NOMO-1 treated with dmso at 0.1 percent for 144 hours (cell line): ENCODE measurements around the gene SNORC.

ENCODE experiments used
- DNase-seq: peaks from one replicate; lab custom pipeline; 2025; ENCODE audit not compliant: unreplicated experiment; lab: John Stamatoyannopoulos, UW

SNORC gene

GRCh38 chr2:232925153-232925820 is 55.2 kb downstream of the SNORC start:
- DNase-seq: no peak

- DNase-seq: no peak
Observed at GRCh38 chr2:232925821-232926156, 55.7 kb downstream of the SNORC start.

- no peak for DNase-seq
Observed at GRCh38 chr2:232926431-232926939, 56.4 kb downstream of the SNORC start.

GRCh38 chr2:232927032-232927792 is 57.1 kb downstream of the SNORC start:
- no peak for DNase-seq

GRCh38 chr2:232927793-232928550 is 57.9 kb downstream of the SNORC start:
- DNase-seq: no peak
